A673 (cell line): ENCODE data around the gene TMEM170B.

Experiments
- CTCF ChIP-seq: fragments of 300-800, 200-600 bp; sonication (generic); conservative IDR thresholded peaks from 2 replicates; pipeline ENCODE4 v1.5.1; 2017; ENCODE audit warnings: low read depth, mild to moderate bottlenecking, antibody characterized with exemption, low read length, moderate library complexity, mixed read lengths
- EZH2 ChIP-seq: fragments of 200-600 bp; sonication (generic); IDR thresholded peaks from 2 replicates; pipeline ENCODE4 v1.6.1; 2017; ENCODE audit warnings: borderline replicate concordance, low read depth, mild to moderate bottlenecking, mixed read lengths, antibody characterized with exemption, low read length; ENCODE audit not compliant: poor library complexity, severe bottlenecking

DNA sequence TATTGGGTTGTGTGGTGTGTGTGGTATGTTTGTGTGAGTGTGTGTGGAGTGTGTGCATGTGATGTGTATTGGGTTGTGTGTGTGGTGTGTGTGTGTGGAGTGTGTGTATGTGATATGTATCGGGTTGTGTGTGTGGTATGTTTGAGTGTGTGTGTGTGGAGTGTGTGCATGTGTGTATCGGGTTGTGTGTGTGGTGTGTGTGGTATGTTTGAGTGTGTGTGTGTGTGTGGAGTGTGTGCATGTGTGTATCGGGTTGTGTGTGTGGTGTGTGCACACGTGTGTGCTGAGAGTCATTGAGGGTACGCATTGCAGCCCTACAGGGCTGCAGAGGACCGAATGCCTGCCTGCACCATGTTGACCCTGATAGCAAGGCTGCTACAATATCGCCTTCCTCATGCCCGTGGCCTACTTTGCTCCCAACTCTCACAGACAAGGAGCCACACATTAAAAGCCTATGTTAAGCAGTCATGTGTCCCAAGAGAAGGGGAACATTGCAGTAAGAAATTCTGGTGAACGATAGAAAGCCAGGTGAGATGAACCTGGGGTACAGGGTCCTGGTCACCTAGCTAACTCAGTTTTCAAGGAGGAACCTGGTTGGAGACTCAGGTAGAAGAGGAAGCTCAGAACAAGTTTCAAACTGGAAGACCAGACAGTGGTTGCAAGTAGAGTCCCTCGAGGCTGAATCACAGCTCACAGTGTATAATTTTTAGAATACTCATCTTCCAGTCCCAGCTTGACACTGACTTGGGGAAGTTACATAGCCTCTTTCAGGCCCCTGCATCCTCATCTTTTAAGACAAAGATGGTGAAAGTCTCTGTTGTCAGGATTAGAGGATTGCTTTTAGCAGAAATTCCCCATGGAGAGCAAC, 45.7 kb upstream of the TMEM170B start:
- TF ChIP-seq CTCF (no peak), EZH2 (no peak)
